SU-DHL-6 (cell line): Measurements from ENCODE around the gene PHKB.

Source experiments
- H2AFZ ChIP-seq: fragments of 200-600 bp; sonication (generic); 2 replicates; pipeline ENCODE4 v1.6.1; 2014; ENCODE audit warnings: low read depth, mild to moderate bottlenecking, moderate library complexity, mixed read lengths, antibody characterized with exemption, low read length; ENCODE audit not compliant: severe bottlenecking
- H3F3A ChIP-seq: fragments of 200-600 bp; shearing (Covaris generic); 2 replicates; pipeline ENCODE4 v1.6.0; 2016; ENCODE audit warnings: antibody characterized with exemption, mild to moderate bottlenecking; ENCODE audit not compliant: insufficient read depth
- H3K27ac ChIP-seq: fragments of 200-600 bp; sonication (generic); 2 replicates; pipeline ENCODE4 v1.5.1; 2016; ENCODE audit warnings: low read depth, mild to moderate bottlenecking, low read length, moderate library complexity, mixed read lengths
- H3K27me3 ChIP-seq: fragments of 200-600 bp; sonication (generic), shearing (Covaris generic); 2 replicates; pipeline ENCODE4 v1.6.0; 2014; ENCODE audit warnings: mild to moderate bottlenecking, low read length
- H3K36me3 ChIP-seq: fragments of 200-600 bp; sonication (generic); 2 replicates; pipeline ENCODE4 v1.6.1; 2014; ENCODE audit warnings: mild to moderate bottlenecking, low read length, mixed read lengths
- H3K4me2 ChIP-seq: fragments of 300-600, 200-600 bp; shearing (Covaris generic), sonication (generic); 2 replicates; pipeline ENCODE4 v1.6.0; 2014; ENCODE audit warnings: low read length, low read depth, mild to moderate bottlenecking; ENCODE audit not compliant: poor library complexity, severe bottlenecking
- H3K4me3 ChIP-seq: fragments of 200-600 bp; sonication (generic); 2 replicates; pipeline ENCODE4 v1.5.1; 2014; ENCODE audit warnings: antibody characterized with exemption, low read length, mild to moderate bottlenecking, mixed read lengths; ENCODE audit not compliant: insufficient read depth, poor library complexity, severe bottlenecking
- H3K79me2 ChIP-seq: fragments of 200-600 bp; sonication (generic); 2 replicates; pipeline ENCODE4 v1.6.1; 2014; ENCODE audit warnings: mild to moderate bottlenecking, low read length, moderate library complexity; ENCODE audit not compliant: insufficient read depth
- H3K9ac ChIP-seq: fragments of 200-600 bp; sonication (generic); 2 replicates; pipeline ENCODE4 v1.7.0; 2014; ENCODE audit warnings: mild to moderate bottlenecking, low read length
- H3K9me2 ChIP-seq: fragments of 200-600 bp; sonication (generic); replicated peaks from 2 replicates; pipeline ENCODE4 v1.6.1; 2014; ENCODE audit warnings: low read length; ENCODE audit not compliant: insufficient read depth
- H3K9me3 ChIP-seq: fragments of 200-600 bp; sonication (generic); 2 replicates; pipeline ENCODE4 v1.6.1; 2014; ENCODE audit warnings: low read length, mixed read lengths; ENCODE audit not compliant: insufficient read depth
- H4K20me1 ChIP-seq: fragments of 200-600 bp; sonication (generic); 2 replicates; pipeline ENCODE4 v1.6.1; 2014; ENCODE audit warnings: low read depth, mild to moderate bottlenecking, antibody characterized with exemption, low read length, moderate library complexity, mixed read lengths
- EZH2phosphoT487 ChIP-seq: fragments of 200-600 bp; sonication (generic), shearing (Covaris generic); conservative IDR thresholded peaks from 2 replicates; pipeline ENCODE4 v1.6.1; 2018; ENCODE audit warnings: mild to moderate bottlenecking, antibody characterized with exemption, low read length, moderate library complexity, mixed read lengths
- TF ChIP-seq, protein P1 (sequence below): fragments of 200-600 bp; sonication (generic); IDR thresholded peaks from one replicate; pipeline ENCODE4 v1.5.1; 2017; ENCODE audit warnings: antibody characterized with exemption, mild to moderate bottlenecking, low read length, moderate library complexity; ENCODE audit not compliant: insufficient read depth, poor library complexity, severe bottlenecking

PHKB gene

DNA sequence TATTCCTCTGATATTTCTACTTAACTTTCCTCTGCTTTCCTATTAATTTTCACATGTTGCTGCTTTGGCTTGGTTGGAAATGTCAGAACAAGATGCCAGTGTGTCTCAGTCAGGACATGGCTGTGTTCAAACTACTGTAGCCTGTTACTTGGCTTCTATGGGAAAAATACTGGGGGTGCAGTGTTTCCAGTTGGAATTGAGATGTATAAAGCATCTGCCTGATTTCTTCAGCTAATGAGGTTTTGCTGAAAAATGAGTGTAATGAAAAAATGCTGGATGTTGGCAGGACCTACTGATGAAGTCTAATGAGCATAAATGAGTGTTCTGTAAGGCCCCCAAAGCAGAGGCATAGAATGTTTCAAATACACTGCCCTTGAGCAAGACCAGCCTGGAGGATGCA lies 166.6 kb downstream of the PHKB start:
- TF ChIP-seq, protein P1, sequence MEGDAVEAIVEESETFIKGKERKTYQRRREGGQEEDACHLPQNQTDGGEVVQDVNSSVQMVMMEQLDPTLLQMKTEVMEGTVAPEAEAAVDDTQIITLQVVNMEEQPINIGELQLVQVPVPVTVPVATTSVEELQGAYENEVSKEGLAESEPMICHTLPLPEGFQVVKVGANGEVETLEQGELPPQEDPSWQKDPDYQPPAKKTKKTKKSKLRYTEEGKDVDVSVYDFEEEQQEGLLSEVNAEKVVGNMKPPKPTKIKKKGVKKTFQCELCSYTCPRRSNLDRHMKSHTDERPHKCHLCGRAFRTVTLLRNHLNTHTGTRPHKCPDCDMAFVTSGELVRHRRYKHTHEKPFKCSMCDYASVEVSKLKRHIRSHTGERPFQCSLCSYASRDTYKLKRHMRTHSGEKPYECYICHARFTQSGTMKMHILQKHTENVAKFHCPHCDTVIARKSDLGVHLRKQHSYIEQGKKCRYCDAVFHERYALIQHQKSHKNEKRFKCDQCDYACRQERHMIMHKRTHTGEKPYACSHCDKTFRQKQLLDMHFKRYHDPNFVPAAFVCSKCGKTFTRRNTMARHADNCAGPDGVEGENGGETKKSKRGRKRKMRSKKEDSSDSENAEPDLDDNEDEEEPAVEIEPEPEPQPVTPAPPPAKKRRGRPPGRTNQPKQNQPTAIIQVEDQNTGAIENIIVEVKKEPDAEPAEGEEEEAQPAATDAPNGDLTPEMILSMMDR = no peak
- no peak for TF ChIP-seq EZH2phosphoT487
- no peaks in the 10 kb centered on the region for H3K9me2 ChIP-seq
- H3K4me3 ChIP-seq = no peak overlapping the region
- no peak overlapping the region for H3K27ac ChIP-seq
- no peaks in the 10 kb centered on the region for H3K27me3 ChIP-seq
- no peak overlapping the region for H2AFZ ChIP-seq
- no peak overlapping the region for H3K4me2 ChIP-seq
- H3F3A ChIP-seq = no peaks in the 10 kb centered on the region
- no peak overlapping the region for H3K9ac ChIP-seq
- H3K79me2 ChIP-seq = no peaks in the 10 kb centered on the region
- no peaks in the 10 kb centered on the region for H3K36me3 ChIP-seq
- no peaks in the 10 kb centered on the region for H4K20me1 ChIP-seq
- no peaks in the 10 kb centered on the region for H3K9me3 ChIP-seq

DNA sequence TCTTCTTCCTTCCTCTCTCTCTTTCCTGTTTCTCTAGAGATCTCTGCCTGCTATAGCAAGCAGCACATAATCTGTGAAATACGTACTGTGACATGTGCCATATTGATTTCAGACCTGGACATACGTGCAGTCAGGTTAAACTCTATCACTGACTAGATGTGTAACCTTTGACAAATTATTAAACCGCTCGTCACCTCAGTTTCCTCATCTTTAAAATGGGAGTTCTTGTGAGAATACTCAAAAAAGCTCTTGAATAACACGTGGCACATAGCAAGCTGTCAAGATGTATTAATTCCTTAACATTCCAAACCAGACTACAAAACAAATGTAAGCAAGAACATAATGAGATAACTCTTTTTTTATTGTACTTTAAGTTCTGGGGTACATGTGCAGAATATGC lies 170.0 kb downstream of the PHKB start:
- H3K4me3 ChIP-seq = no peak overlapping the region
- H3K4me2 ChIP-seq = no peak overlapping the region
- no peaks in the 10 kb centered on the region for H3K9me3 ChIP-seq
- H2AFZ ChIP-seq = no peak overlapping the region
- TF ChIP-seq, protein P1 = no peak
- H3K79me2 ChIP-seq = no peaks in the 10 kb centered on the region
- H4K20me1 ChIP-seq = no peaks in the 10 kb centered on the region
- no peak overlapping the region for H3K9ac ChIP-seq
- no peaks in the 10 kb centered on the region for H3K9me2 ChIP-seq
- H3K27ac ChIP-seq = no peak overlapping the region
- H3F3A ChIP-seq = no peaks in the 10 kb centered on the region
- H3K27me3 ChIP-seq = no peaks in the 10 kb centered on the region
- 0 out of 2 replicates have a peak, but pooled peaks cover 5% of the 10 kb centered on the region for H3K36me3 ChIP-seq

DNA sequence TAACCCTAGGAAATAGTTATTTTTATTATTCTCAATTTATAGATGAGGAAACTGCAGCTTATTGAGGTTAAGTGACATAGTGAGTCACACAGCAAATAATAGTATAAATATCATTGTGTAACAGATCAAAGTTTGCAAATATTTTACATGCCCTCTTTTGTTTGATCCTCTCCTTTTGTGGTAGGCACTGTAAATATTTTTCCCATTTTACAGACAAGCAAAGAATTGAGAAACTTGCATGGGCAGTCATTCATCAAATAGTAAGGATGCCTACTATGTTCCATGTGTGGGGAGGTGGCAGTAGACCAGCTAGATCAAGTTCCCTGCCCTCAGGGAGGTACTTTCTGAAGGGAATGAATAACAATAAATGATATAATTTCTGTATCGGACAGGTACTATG lies 173.0 kb downstream of the PHKB start:
- Histone ChIP-seq H3K27me3 (no peaks in the 10 kb centered on the region), H3K4me3 (no peak overlapping the region), H2AFZ (no peak overlapping the region), H3K9me3 (no peaks in the 10 kb centered on the region), H3F3A (no peaks in the 10 kb centered on the region), H3K79me2 (no peaks in the 10 kb centered on the region), H3K36me3 (0 out of 2 replicates have a peak, but pooled peaks cover 5% of the 10 kb centered on the region), H3K4me2 (no peak overlapping the region), H4K20me1 (no peaks in the 10 kb centered on the region), H3K27ac (no peak overlapping the region), H3K9ac (no peak overlapping the region), H3K9me2 (no peaks in the 10 kb centered on the region)
- TF ChIP-seq, protein P1 = no peak
- no peak for TF ChIP-seq EZH2phosphoT487

DNA sequence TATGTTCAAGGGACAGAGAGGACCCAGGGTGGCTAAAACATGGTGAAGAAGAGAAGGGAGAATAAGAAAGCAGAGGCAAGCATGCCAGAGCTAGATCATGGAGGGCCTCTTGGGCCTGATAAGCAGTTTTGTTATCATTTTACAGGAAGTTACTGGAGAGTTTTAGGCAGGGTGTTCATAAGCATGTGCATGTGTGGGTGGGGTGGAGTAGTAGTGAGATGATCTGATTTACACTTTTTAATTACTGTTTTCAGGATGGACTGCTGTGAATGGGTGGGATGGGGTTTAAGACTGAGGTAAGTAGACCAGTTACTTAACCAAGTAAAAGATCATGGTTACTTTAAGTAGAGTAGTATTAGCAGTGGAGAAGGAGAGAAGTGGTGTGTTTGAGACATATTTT lies 173.6 kb downstream of the PHKB start:
- Histone ChIP-seq H3K4me3 (no peak overlapping the region), H3K36me3 (0 out of 2 replicates have a peak, but pooled peaks cover 5% of the 10 kb centered on the region), H3K27me3 (no peaks in the 10 kb centered on the region), H3K79me2 (no peaks in the 10 kb centered on the region), H4K20me1 (no peaks in the 10 kb centered on the region), H3K9me3 (no peaks in the 10 kb centered on the region), H3K9ac (no peak overlapping the region), H3K9me2 (no peaks in the 10 kb centered on the region), H3F3A (no peaks in the 10 kb centered on the region), H3K4me2 (no peak overlapping the region), H2AFZ (no peak overlapping the region), H3K27ac (no peak overlapping the region)
- TF ChIP-seq, protein P1 = no peak
- TF ChIP-seq EZH2phosphoT487 = no peak
